IMR-90 (cell line): ENCODE data around the gene MRTFA. TPM values are rescaled to one million over a fixed set of nuclear protein-coding genes. Genes with fewer than 3 reads are reported as not detected.

Experiments used
- ATAC-seq: fragments of 200-7000 bp; cut with Tn5 transposase; 2 replicates; pipeline ENCODE4 v1.9.1; 2020; ENCODE audit warnings: low read depth, mild to moderate bottlenecking, moderate library complexity
- BruUV-seq: library from RNA; stranded (reverse); fragments of 400-500 nt; replicated peaks from 2 replicates; lab custom pipeline; 2021; lab: Mats Ljungman, UMichigan
- CTCF ChIA-PET: fragments of 300-600 bp; formaldehyde crosslinking; extraction: SDS; loops from one replicate; lab custom pipeline; 2021; ENCODE audit warnings: antibody characterized with exemption; lab: Yijun Ruan, JAX
- POLR2A ChIA-PET: fragments of 300-600 bp; sonication (Branson Sonifier 250); formaldehyde crosslinking; loops from one replicate; lab custom pipeline; 2022; ENCODE audit warnings: antibody characterized with exemption; ENCODE audit not compliant: unreplicated experiment; lab: Charles Lee
- DNase-seq: peaks from one replicate; pipeline ENCODE4 v3.0.0; 2013
- H2AFZ ChIP-seq: replicated peaks from 2 replicates; pipeline ENCODE3; 2013; ENCODE audit warnings: low read length, mild to moderate bottlenecking; ENCODE audit not compliant: poor library complexity
- H2AK5ac ChIP-seq: 2 replicates; pipeline ENCODE4 v1.6.1; 2013; ENCODE audit warnings: low read depth, low read length, inconsistent platforms
- H2AK9ac ChIP-seq: replicated peaks from 2 replicates; pipeline ENCODE3; 2013; ENCODE audit warnings: mild to moderate bottlenecking, low read depth, low read length, moderate library complexity; ENCODE audit not compliant: poor library complexity
- H2BK120ac ChIP-seq: 2 replicates; pipeline ENCODE4 v1.6.1; 2013; ENCODE audit warnings: low read depth, low read length, inconsistent platforms
- H2BK15ac ChIP-seq: 3 replicates; pipeline ENCODE4 v1.6.1; 2013; ENCODE audit warnings: low read depth, low read length, inconsistent platforms
- H2BK20ac ChIP-seq: 2 replicates; pipeline ENCODE4 v1.6.1; 2013; ENCODE audit warnings: low read depth, mild to moderate bottlenecking, inconsistent platforms, low read length, moderate library complexity
- H2BK5ac ChIP-seq: 2 replicates; pipeline ENCODE4 v1.6.1; 2013; ENCODE audit warnings: mild to moderate bottlenecking, low read depth, low read length, inconsistent platforms; ENCODE audit not compliant: poor library complexity, severe bottlenecking
- H3K14ac ChIP-seq: replicated peaks from 2 replicates; pipeline ENCODE4 v1.6.1; 2013; ENCODE audit warnings: low read depth, low read length, inconsistent platforms
- H3K18ac ChIP-seq: 2 replicates; pipeline ENCODE4 v1.6.1; 2013; ENCODE audit warnings: low read depth, low read length, control low read depth
- H3K23ac ChIP-seq: 2 replicates; pipeline ENCODE4 v1.6.1; 2013; ENCODE audit warnings: low read depth, low read length, inconsistent platforms
- H3K27ac ChIP-seq: 2 replicates; pipeline ENCODE4 v1.5.1; 2013; ENCODE audit warnings: mild to moderate bottlenecking, control low read depth, low read length; ENCODE audit not compliant: insufficient read depth
- H3K27me3 ChIP-seq: 2 replicates; pipeline ENCODE4 v1.6.1; 2013; ENCODE audit warnings: low read length; ENCODE audit not compliant: control insufficient read depth, insufficient read depth
- H3K36me3 ChIP-seq: 2 replicates; pipeline ENCODE4 v1.6.1; 2013; ENCODE audit warnings: low read length, mixed read lengths; ENCODE audit not compliant: control insufficient read depth, insufficient read depth
- H3K4ac ChIP-seq: 2 replicates; pipeline ENCODE4 v1.6.1; 2013; ENCODE audit warnings: low read depth, low read length, inconsistent platforms
- H3K4me1 ChIP-seq: 2 replicates; pipeline ENCODE4 v1.6.1; 2013; ENCODE audit warnings: low read length, mixed read lengths; ENCODE audit not compliant: control insufficient read depth, insufficient read depth
- H3K4me2 ChIP-seq: 2 replicates; pipeline ENCODE4 v1.6.1; 2013; ENCODE audit warnings: low read depth, mild to moderate bottlenecking, control low read depth, low read length, moderate library complexity
- H3K4me3 ChIP-seq: 2 replicates; pipeline ENCODE4 v1.5.1; 2013; ENCODE audit warnings: low read depth, mild to moderate bottlenecking, control low read depth, low read length, moderate library complexity; ENCODE audit not compliant: insufficient read depth
- H3K56ac ChIP-seq: 2 replicates; pipeline ENCODE4 v1.6.1; 2013; ENCODE audit warnings: low read length, inconsistent platforms; ENCODE audit not compliant: insufficient read depth; ENCODE audit errors: extremely low read depth
- H3K79me1 ChIP-seq, 2 experiments: 2 replicates each; pipeline ENCODE4 v1.6.1; 2013; ENCODE audit warnings: low read length in 2 of 2, inconsistent platforms in 1 of 2, low read depth in 1 of 2
- H3K9ac ChIP-seq: 2 replicates; pipeline ENCODE4 v1.6.1; 2013; ENCODE audit warnings: low read depth, low read length, control low read depth
- H3K9me1 ChIP-seq: 2 replicates; pipeline ENCODE4 v1.6.1; 2013; ENCODE audit warnings: low read length, inconsistent platforms; ENCODE audit not compliant: insufficient read depth
- H3K9me3 ChIP-seq: 2 replicates; pipeline ENCODE4 v1.6.1; 2013; ENCODE audit warnings: low read length; ENCODE audit not compliant: control insufficient read depth, insufficient read depth
- H4K20me1 ChIP-seq: 2 replicates; pipeline ENCODE4 v1.6.1; 2013; ENCODE audit warnings: low read length, inconsistent platforms; ENCODE audit not compliant: insufficient read depth
- H4K5ac ChIP-seq: 2 replicates; pipeline ENCODE4 v1.6.1; 2013; ENCODE audit warnings: mild to moderate bottlenecking, low read depth, low read length, control low read depth
- H4K8ac ChIP-seq, 2 experiments: 2 replicates each; pipeline ENCODE4 v1.6.1; 2013; ENCODE audit warnings: low read depth in 2 of 2, low read length in 2 of 2, control low read depth in 1 of 2, inconsistent platforms in 1 of 2
- H4K91ac ChIP-seq: 2 replicates; pipeline ENCODE4 v1.6.1; 2013; ENCODE audit warnings: low read depth, low read length, inconsistent platforms; ENCODE audit not compliant: insufficient read depth
- CEBPB ChIP-seq: IDR thresholded peaks from 2 replicates; pipeline ENCODE4 v1.6.1; 2012; ENCODE audit warnings: low read depth, low read length, improper control_type of control experiment
- CHD1 ChIP-seq: IDR thresholded peaks from 2 replicates; pipeline ENCODE4 v1.6.1; 2012; ENCODE audit warnings: low read depth, low read length, improper control_type of control experiment
- FOS ChIP-seq: fragments of 150-350 bp; IDR thresholded peaks from 2 replicates; pipeline ENCODE4 v1.6.1; 2016; ENCODE audit warnings: low read depth, low read length
- MAFK ChIP-seq: IDR thresholded peaks from 2 replicates; pipeline ENCODE4 v1.6.1; 2012; ENCODE audit warnings: low read depth, low read length, improper control_type of control experiment
- MAZ ChIP-seq: IDR thresholded peaks from 2 replicates; pipeline ENCODE4 v1.6.1; 2012; ENCODE audit warnings: low read depth, mild to moderate bottlenecking, low read length, improper control_type of control experiment, moderate library complexity, borderline replicate concordance
- MXI1 ChIP-seq: IDR thresholded peaks from 2 replicates; pipeline ENCODE4 v1.6.1; 2012; ENCODE audit warnings: low read depth, mild to moderate bottlenecking, low read length, moderate library complexity, borderline replicate concordance
- RAD21 ChIP-seq: IDR thresholded peaks from 2 replicates; pipeline ENCODE4 v1.6.1; 2012; ENCODE audit warnings: low read length, improper control_type of control experiment
- RCOR1 ChIP-seq: IDR thresholded peaks from 2 replicates; pipeline ENCODE4 v1.6.1; 2012; ENCODE audit warnings: mild to moderate bottlenecking, low read length, improper control_type of control experiment; ENCODE audit not compliant: insufficient replicate concordance
- RFX5 ChIP-seq: IDR thresholded peaks from 2 replicates; pipeline ENCODE4 v1.8.0; 2012; ENCODE audit warnings: low read depth, mild to moderate bottlenecking, low read length, moderate library complexity
- USF2 ChIP-seq: fragments of 150-350 bp; IDR thresholded peaks from 2 replicates; pipeline ENCODE4 v1.6.1; 2017; ENCODE audit warnings: mild to moderate bottlenecking, antibody characterized with exemption, low read length, low read depth
- WGBS, 2 experiments: methylation state at CpG; one replicate each; pipeline versions ENCODE4 v1.1.5 to v1.1.7; 2013; ENCODE audit warnings: missing lambda C conversion rate in 2 of 2; ENCODE audit not compliant: insufficient read length in 1 of 2; ENCODE audit errors: extremely low coverage in 2 of 2; 5-methylcytosine and 5-hydroxymethylcytosine counted together
- dilution Hi-C: fragments of 300-500 bp; cut with HindIII; formaldehyde crosslinking; loops from one replicate; pipeline ENCODE4 v1.14.3; 2018; ENCODE audit warnings: low sequenced_read_pairs; ENCODE audit not compliant: unreplicated experiment
- in situ Hi-C: fragments of 300-500 bp; cut with MboI; formaldehyde crosslinking; loops from 3 replicates; pipeline ENCODE4 v1.14.3; 2019; ENCODE audit warnings: low sequenced_read_pairs, inconsistent platforms, mixed read lengths
- intact Hi-C: fragments of 100-400 bp; cut with micrococcal nuclease; formaldehyde crosslinking; loops from 2 replicates; pipeline ENCODE4 v1.10.0; 2022
- polyA plus RNA-seq, 3 experiments: library from polyadenylated mRNA; depleted of rRNA; stranded (reverse); fragments of >200 nt; gene quantifications; 2 replicates each; pipeline ENCODE4 v1.2.3, GENCODE V29; 2012; ENCODE audit warnings: low replicate concordance in 1 of 3
- total RNA-seq: library from RNA; depleted of rRNA; stranded (reverse); fragments of >200 nt; gene quantifications from 2 replicates; pipeline ENCODE4 v1.2.3, GENCODE V29; 2012
- TF ChIP-seq, protein P1 (sequence below): fragments of 150-350 bp; IDR thresholded peaks from 2 replicates; pipeline ENCODE4 v1.6.1; 2016; ENCODE audit warnings: low read depth, mild to moderate bottlenecking, low read length, moderate library complexity, borderline replicate concordance

The MRTFA gene
- total and polyA plus RNA-seq, 2 of the 4 experiments (the other 2 are of a cell fraction), result 12.5 to 17.2 TPM

GRCh38 chr22:40673017-40673416 is 36.5 kb upstream of the MRTFA start:
- H2BK15ac ChIP-seq, result no peak overlapping the region
- dilution Hi-C loops (no loop called here), in situ Hi-C loops (no loop called here)

More at GRCh38 chr22:40673017-40673416, 36.5 kb upstream of the MRTFA start:
- Histone ChIP-seq H3K27ac (no peak overlapping the region), H2BK120ac (no peak overlapping the region), H3K14ac (no peak overlapping the region), H4K8ac (no peak overlapping the region), H2AFZ (no peak overlapping the region), H3K4me1 (peaks cover 4% of the 10 kb centered on the region), H3K9me1 (no peaks in the 10 kb centered on the region), H4K5ac (no peak overlapping the region), H4K91ac (no peak overlapping the region), H3K9ac (no peak overlapping the region), H3K9me3 (no peaks in the 10 kb centered on the region), H3K36me3 (no peaks in the 10 kb centered on the region), H3K79me1 (no peaks in the 10 kb centered on the region), H2AK5ac (no peak overlapping the region), H4K20me1 (no peaks in the 10 kb centered on the region), H3K18ac (no peak overlapping the region), H2BK5ac (no peak overlapping the region), H3K23ac (no peak overlapping the region), H3K4me2 (no peak overlapping the region), H3K4ac (no peak overlapping the region), H2BK20ac (no peak overlapping the region), H2AK9ac (no peak overlapping the region), H3K27me3 (no peaks in the 10 kb centered on the region), H3K4me3 (no peak overlapping the region), H3K56ac (no peak overlapping the region)
- intact Hi-C loops, result no loop called here
- TF ChIP-seq MAZ (no peak), FOS (no peak), CHD1 (no peak), RCOR1 (no peak), CEBPB (no peak), RFX5 (no peak), MAFK (no peak), RAD21 (no peak), MXI1 (no peak), USF2 (no peak)
- TF ChIP-seq, protein P1, sequence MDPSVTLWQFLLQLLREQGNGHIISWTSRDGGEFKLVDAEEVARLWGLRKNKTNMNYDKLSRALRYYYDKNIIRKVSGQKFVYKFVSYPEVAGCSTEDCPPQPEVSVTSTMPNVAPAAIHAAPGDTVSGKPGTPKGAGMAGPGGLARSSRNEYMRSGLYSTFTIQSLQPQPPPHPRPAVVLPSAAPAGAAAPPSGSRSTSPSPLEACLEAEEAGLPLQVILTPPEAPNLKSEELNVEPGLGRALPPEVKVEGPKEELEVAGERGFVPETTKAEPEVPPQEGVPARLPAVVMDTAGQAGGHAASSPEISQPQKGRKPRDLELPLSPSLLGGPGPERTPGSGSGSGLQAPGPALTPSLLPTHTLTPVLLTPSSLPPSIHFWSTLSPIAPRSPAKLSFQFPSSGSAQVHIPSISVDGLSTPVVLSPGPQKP, result no peak
- WGBS, 2 experiments, result no CpG with 5 or more reads among the region's 4 CpGs
- ATAC-seq (no peak), DNase-seq (no peak)
- ChIA-PET POLR2A (no interaction called here), CTCF (no interaction called here)
- BruUV-seq, result no TSS peak
